NCI-H2107 treated with DMSO at 0.1 percent for 48 hours (cell line): ENCODE measurements around the gene ESCO1.
A peak's percentile ranks its signal among the peaks of the same experiment; 100 is the strongest.
"Not testable (repeated sequence)": the region's sequence is repeated elsewhere in the genome, so short reads cannot be mapped to it uniquely, and the experiment has no call there.

Experiments used
- DNase-seq: peaks from one replicate; lab custom pipeline; 2025; ENCODE audit not compliant: unreplicated experiment; lab: John Stamatoyannopoulos, UW

Gene ESCO1, protein sequence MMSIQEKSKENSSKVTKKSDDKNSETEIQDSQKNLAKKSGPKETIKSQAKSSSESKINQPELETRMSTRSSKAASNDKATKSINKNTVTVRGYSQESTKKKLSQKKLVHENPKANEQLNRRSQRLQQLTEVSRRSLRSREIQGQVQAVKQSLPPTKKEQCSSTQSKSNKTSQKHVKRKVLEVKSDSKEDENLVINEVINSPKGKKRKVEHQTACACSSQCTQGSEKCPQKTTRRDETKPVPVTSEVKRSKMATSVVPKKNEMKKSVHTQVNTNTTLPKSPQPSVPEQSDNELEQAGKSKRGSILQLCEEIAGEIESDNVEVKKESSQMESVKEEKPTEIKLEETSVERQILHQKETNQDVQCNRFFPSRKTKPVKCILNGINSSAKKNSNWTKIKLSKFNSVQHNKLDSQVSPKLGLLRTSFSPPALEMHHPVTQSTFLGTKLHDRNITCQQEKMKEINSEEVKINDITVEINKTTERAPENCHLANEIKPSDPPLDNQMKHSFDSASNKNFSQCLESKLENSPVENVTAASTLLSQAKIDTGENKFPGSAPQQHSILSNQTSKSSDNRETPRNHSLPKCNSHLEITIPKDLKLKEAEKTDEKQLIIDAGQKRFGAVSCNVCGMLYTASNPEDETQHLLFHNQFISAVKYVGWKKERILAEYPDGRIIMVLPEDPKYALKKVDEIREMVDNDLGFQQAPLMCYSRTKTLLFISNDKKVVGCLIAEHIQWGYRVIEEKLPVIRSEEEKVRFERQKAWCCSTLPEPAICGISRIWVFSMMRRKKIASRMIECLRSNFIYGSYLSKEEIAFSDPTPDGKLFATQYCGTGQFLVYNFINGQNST

GRCh38 chr18:21600526-21601410 is at the start of gene ESCO1:
ESCO1 (minus strand) TSS chr18:21600704; CDS start chr18:21574843, 25,861 bp downstream.
- peak; percentile 88 for DNase-seq

- not testable (repeated sequence) for DNase-seq
Observed at GRCh38 chr18:21640375-21640774, 39.9 kb upstream of the ESCO1 start.

GRCh38 chr18:21638822-21639221 is 38.3 kb upstream of the ESCO1 start:
- no peak for DNase-seq

DNA sequence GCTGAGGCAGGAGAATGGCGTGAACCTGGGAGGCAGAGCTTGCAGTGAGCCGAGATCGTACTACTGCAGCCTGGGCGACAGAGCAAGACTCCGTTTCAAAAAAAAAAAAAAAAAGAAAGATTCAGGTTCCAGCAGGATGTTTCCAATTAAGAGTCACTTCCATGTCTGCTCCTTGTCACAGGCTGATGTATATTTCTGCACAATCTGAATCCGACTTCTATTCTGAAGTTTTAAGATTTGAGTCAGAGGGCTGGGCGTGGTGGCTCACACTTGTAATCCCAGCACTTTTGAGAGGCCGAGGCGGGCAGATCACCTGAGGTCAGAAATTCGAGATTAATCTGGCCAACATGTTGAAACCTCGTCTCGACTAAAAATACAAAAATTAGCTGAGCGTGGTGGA is 36.3 kb upstream of the ESCO1 start:
- no peak for DNase-seq

DNA sequence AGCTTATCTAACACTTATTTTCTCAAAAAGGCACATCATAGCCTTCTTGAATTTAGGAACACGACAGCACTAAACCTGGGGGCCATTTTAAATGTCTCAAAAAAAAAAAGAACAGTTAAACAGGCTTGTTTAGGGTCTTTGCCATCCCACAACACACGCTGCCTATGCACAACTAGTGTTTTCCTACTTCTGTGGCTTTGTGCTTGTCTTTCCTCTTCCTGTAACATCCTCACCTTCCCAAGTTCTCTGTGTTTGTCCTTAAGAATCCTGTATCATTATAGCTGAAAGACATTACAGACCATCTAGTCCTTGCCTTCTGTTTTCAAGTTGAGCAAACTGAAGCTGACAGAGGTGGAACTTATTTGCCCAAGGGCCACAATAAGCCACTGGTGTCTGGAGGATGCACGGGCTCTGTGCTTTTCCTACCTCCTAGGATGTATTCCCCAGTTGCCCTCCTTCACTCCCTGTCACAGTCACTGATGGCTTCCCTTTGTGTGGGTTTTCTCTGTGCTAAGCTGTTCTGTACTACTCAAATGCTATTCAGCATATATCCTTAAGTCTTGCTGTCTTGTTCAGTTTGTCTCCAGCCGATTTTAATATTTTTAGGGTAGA is 34.2 kb upstream of the ESCO1 start:
- DNase-seq, result no peak

DNA sequence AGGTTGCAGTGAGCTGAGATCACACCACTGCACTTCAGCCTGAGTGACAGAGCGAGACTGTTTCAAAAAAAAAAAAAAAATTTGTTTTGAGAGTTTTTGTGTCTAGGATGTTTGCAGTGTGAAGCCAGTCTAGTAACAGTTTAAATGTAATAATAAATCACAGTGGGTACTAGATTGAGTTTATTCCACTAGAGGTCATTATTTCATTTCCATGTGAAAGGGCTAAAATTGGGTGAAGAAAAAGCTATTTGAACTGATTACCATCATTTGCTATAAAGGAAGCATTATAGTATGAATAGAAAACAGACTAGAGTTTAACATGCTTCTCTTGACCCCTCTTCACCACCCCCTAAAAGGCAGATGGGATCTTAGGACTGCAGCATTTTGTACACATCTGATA is 31.9 kb upstream of the ESCO1 start:
- no peak for DNase-seq

- DNase-seq, result no peak
Observed at GRCh38 chr18:21629089-21629832, 28.8 kb upstream of the ESCO1 start.

- not testable (repeated sequence) for DNase-seq
Observed at GRCh38 chr18:21621640-21622039, 21.1 kb upstream of the ESCO1 start.

GRCh38 chr18:21612125-21613039 is 11.9 kb upstream of the ESCO1 start, which contains the start of gene SNRPD1:
SNRPD1 (plus strand) TSS chr18:21612314; CDS start chr18:21612430, 116 bp downstream.
- peak; percentile 49 for DNase-seq

DNA sequence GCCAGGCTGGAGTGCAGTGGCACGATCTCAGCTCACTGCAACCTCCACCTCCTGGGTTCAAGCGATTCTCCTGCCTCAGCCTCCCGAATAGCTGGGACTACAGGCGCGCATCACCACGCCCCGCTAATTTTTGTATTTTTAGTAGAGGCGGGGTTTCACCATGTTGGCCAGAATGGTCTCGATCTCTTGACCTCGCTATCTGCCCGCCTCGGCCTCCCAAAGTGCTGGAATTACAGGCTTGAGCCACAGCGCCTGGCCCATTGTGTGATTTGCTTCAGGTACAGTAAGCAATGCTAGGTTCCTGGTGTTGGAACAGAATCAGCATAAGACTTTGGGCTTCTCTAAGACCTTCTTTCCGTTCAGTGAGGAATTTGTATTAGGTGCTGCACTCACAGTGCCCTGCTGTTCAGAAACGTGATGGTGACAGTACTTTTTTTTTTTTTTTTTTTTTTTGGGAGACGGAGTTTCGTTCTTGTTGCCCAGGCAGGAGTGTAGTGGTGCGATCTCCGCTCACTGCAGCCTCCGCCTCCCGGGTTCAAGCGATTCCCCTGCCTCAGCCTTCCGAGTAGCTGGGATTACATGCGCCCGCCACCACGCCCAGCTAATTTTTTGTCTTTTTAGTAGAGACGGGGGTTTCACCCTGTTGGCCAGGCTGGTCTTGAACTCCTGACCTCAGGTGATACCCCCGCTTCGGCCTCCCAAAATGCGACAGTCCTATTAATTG is 11.1 kb upstream of the ESCO1 start:
- not testable (repeated sequence) for DNase-seq

DNA sequence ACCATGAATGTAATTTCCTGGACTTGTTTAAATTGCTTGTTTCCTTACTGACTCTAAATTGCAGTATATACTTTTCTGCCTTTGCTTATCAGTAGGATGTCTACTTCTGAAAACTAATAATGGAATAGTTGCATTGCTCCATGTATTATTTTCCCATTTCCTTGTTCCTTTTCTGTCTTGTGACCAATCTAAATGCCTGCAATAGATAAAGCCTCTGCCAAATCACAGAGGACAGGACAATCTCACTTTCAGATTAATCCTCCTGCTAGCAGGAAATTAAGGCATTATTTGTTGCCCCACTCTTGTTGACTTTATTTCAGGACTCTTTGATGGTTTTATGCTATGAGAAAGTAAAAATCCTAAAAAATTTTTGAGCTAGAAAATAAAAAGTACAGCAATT is 4.7 kb upstream of the ESCO1 start:
- DNase-seq, result no peak

GRCh38 chr18:21604671-21605070 is 4.2 kb upstream of the ESCO1 start:
- DNase-seq, result no peak

GRCh38 chr18:21602299-21602587 is 1.7 kb upstream of the ESCO1 start:
- no peak for DNase-seq

GRCh38 chr18:21599585-21600525 is 649 bp downstream of the ESCO1 start:
- DNase-seq, result peak; percentile 47

DNA sequence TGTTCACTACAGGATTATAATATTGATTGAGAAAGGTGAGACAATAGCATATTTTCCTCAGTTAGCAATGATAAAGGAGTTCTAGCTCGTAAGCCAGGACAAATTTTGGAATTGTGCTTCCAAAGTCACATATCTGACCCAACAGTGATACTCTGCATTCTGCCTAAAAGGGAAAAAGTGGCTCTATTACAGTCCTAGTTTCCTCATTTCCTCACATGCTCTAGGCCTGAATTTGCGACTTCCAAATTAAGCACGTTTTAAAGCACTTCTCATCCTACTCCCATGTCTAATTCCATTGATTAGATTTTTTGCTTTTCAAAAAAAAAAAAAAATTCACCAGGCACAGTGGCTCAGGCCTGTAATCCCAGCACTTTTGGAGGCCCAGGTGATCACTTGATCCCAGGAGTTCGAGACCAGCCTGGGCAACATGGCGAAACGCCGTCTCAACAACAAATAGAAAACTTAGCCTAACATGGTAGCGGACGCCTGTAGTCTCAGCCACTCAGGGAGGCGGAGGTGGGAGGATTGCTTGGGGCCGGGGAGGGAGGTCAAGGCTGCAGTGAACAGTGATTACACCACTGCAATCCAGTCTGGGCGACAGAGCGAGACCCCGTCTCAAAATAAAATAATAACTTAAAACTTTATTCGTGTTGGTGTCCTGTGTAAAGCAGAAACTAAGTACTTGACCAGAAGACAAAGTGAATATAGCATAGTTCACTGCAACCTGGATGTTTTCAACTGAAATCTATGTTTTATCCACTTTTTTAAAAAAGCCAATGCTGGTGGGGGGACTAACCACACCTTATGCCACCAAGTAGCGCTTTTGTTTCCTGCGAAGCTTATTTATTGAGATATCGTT is 1.5 kb downstream of the ESCO1 start:
- DNase-seq, result no peak

- no peak for DNase-seq
Observed at GRCh38 chr18:21597620-21598019, 2.9 kb downstream of the ESCO1 start.
